K562 (cell line): ENCODE measurements around the gene EHD3. TPM values are rescaled to one million over a fixed set of nuclear protein-coding genes. Genes with fewer than 3 reads are reported as not detected.

Source experiments
- ATAC-seq: fragments of 200-7000 bp; cut with Tn5 transposase; 3 replicates; pipeline ENCODE4 v1.9.1; 2020; ENCODE audit warnings: moderate library complexity
- BruUV-seq: library from RNA; stranded (reverse); fragments of 400-500 nt; replicated peaks from 2 replicates; lab custom pipeline; 2021; lab: Mats Ljungman, UMichigan
- CTCF ChIA-PET: fragments of 300-600 bp; formaldehyde crosslinking; extraction: SDS; loops from one replicate; lab custom pipeline; 2021; ENCODE audit warnings: low intra/inter-chr PET ratio; lab: Yijun Ruan, JAX
- POLR2A ChIA-PET: fragments of 300-600, 350-650 bp; sonication (Branson Sonifier 250); formaldehyde crosslinking; extraction: SDS; loops from one replicate; lab custom pipeline; 2021; ENCODE audit warnings: antibody characterized with exemption, inconsistent platforms; lab: Yijun Ruan, JAX
- DNase-seq, 4 experiments: peaks; one replicate each; pipeline versions ENCODE4 v3.0.0 to v3.0.0-alpha.2; 2011 to 2018; ENCODE audit warnings: low spot score in 3 of 4, mixed read lengths in 3 of 4; ENCODE audit errors: extremely low read depth in 1 of 4
- FAIRE-seq: peaks from 2 replicates; lab custom pipeline; 2011; peaks lifted over from hg19 to GRCh38; lab: Jason Lieb, UNC
- H2AFZ ChIP-seq: 2 replicates; pipeline ENCODE4 v1.6.0; 2011; ENCODE audit warnings: low read depth, low read length, control low read depth, inconsistent platforms
- H3K27ac ChIP-seq: fragments of 200-600 bp; 3 replicates; pipeline ENCODE4 v1.8.0; 2011; ENCODE audit warnings: low read depth, mild to moderate bottlenecking, control low read depth, inconsistent platforms, low read length, moderate library complexity, mixed read lengths; ENCODE audit errors: extremely low read depth
- H3K27me3 ChIP-seq, 2 experiments: fragments of 300-600 bp in 1 of 2; 2 replicates in 1 of 2; 3 replicates in 1 of 2; pipeline versions ENCODE4 v1.6.0 to v1.8.0; 2011; ENCODE audit warnings: inconsistent platforms in 2 of 2, low read length in 2 of 2, mild to moderate bottlenecking in 1 of 2, mixed read lengths in 1 of 2, moderate library complexity in 1 of 2; ENCODE audit not compliant: control insufficient read depth in 2 of 2, insufficient read depth in 2 of 2
- H3K36me3 ChIP-seq: fragments of 300-600 bp; 3 replicates; pipeline ENCODE4 v1.8.0; 2011; ENCODE audit warnings: mild to moderate bottlenecking, low read length, inconsistent platforms; ENCODE audit not compliant: control insufficient read depth, insufficient read depth
- H3K4me1 ChIP-seq, 2 experiments: fragments of 200-600 bp in 1 of 2; replicated peaks in 1 of 2; 2 replicates in 1 of 2; 3 replicates in 1 of 2; pipeline versions ENCODE4 v1.5.1 to v1.8.0; 2011; ENCODE audit warnings: inconsistent platforms in 2 of 2, low read length in 2 of 2, mild to moderate bottlenecking in 1 of 2, mixed read lengths in 1 of 2, moderate library complexity in 1 of 2; ENCODE audit not compliant: control insufficient read depth in 2 of 2, insufficient read depth in 2 of 2
- H3K4me2 ChIP-seq: 2 replicates; pipeline ENCODE4 v1.6.1; 2011; ENCODE audit warnings: low read length, control low read depth, inconsistent platforms, mixed read lengths; ENCODE audit not compliant: insufficient read depth
- H3K4me3 ChIP-seq: fragments of 200-600 bp; sonication (generic), shearing (Covaris generic); 2 replicates; pipeline ENCODE4 v1.5.1; 2016; ENCODE audit warnings: control low read depth, inconsistent platforms
- H3K79me2 ChIP-seq: fragments of 200-600 bp; 3 replicates; pipeline ENCODE4 v1.8.0; 2011; ENCODE audit warnings: low read length, inconsistent platforms; ENCODE audit not compliant: control insufficient read depth, insufficient read depth
- H3K9ac ChIP-seq, 2 experiments: 2 replicates each; pipeline versions ENCODE4 v1.6.0 to v1.6.1; 2011; ENCODE audit warnings: low read depth in 2 of 2, low read length in 2 of 2, control low read depth in 1 of 2, inconsistent platforms in 1 of 2, mild to moderate bottlenecking in 1 of 2, mixed read lengths in 1 of 2; ENCODE audit not compliant: insufficient read depth in 1 of 2
- H3K9me1 ChIP-seq: one replicate; pipeline ENCODE4 v1.6.0; 2011; ENCODE audit warnings: inconsistent platforms, mild to moderate bottlenecking, low read length, moderate library complexity; ENCODE audit not compliant: control insufficient read depth, insufficient read depth
- H3K9me3 ChIP-seq: replicated peaks from 2 replicates; pipeline ENCODE4 v1.5.1; 2011; ENCODE audit warnings: low read depth, low read length, inconsistent platforms; ENCODE audit not compliant: control insufficient read depth, insufficient read depth
- H4K20me1 ChIP-seq: replicated peaks from 2 replicates; pipeline ENCODE4 v1.6.1; 2011; ENCODE audit warnings: low read length, inconsistent platforms, mixed read lengths; ENCODE audit not compliant: control insufficient read depth, insufficient read depth
- ARHGAP35 ChIP-seq: fragments of 450-650 bp; IDR thresholded peaks from 2 replicates; pipeline ENCODE4 v1.6.1; 2018; ENCODE audit not compliant: partially characterized antibody
- CCAR2 ChIP-seq: fragments of 200-400 bp; formaldehyde crosslinking; IDR thresholded peaks from 2 replicates; pipeline ENCODE4 v1.6.1; 2017; ENCODE audit warnings: mild to moderate bottlenecking, low read depth, low read length
- CHAMP1 ChIP-seq: fragments of 450-650 bp; IDR thresholded peaks from 2 replicates; pipeline ENCODE4 v1.6.1; 2016; ENCODE audit warnings: mild to moderate bottlenecking
- GATA2 ChIP-seq: sonication (generic); formaldehyde crosslinking; IDR thresholded peaks from 2 replicates; pipeline ENCODE4 v1.4.0; 2020; ENCODE audit warnings: mild to moderate bottlenecking, missing genetic modification reagents
- MAFG ChIP-seq: fragments of 450-650 bp; conservative IDR thresholded peaks from 2 replicates; pipeline ENCODE4 v1.6.1; 2016; ENCODE audit warnings: missing genetic modification characterization, missing compliant biosample characterization
- MAFK ChIP-seq: IDR thresholded peaks from 2 replicates; pipeline ENCODE4 v1.6.1; 2011; ENCODE audit warnings: low read length, improper control_type of control experiment
- NFE2 ChIP-seq: IDR thresholded peaks from 2 replicates; pipeline ENCODE4 v1.6.1; 2014; ENCODE audit warnings: antibody characterized with exemption, low read depth
- SMARCC2 ChIP-seq: fragments of 450-650 bp; IDR thresholded peaks from 2 replicates; pipeline ENCODE4 v1.6.1; 2017; ENCODE audit warnings: antibody characterized with exemption, moderate library complexity, mild to moderate bottlenecking, low read depth
- ZNF644 ChIP-seq: fragments of 200-800 bp; sonication (Bioruptor generic); IDR thresholded peaks from 2 replicates; pipeline ENCODE4 v1.6.1; 2016; ENCODE audit warnings: low read depth, missing genetic modification characterization, missing compliant biosample characterization
- WGBS: fragments of 100-300 bp; shearing (Covaris generic); methylation state at CpG from one replicate; pipeline ENCODE4 v1.1.6; 2016; ENCODE audit warnings: low coverage, mixed read lengths; ENCODE audit not compliant: insufficient coverage; ENCODE audit errors: missing lambda C conversion rate; 5-methylcytosine and 5-hydroxymethylcytosine counted together
- in situ Hi-C: fragments of 300-500 bp; cut with MboI; formaldehyde crosslinking; loops from 4 replicates; pipeline ENCODE4 v1.15.0; 2018; ENCODE audit warnings: inconsistent platforms, mixed read lengths
- intact Hi-C: fragments of 100-400 bp; cut with micrococcal nuclease; formaldehyde crosslinking; loops from 2 replicates; pipeline ENCODE4 v1.14.2; 2022
- polyA plus RNA-seq, 8 experiments: library from polyadenylated mRNA; depleted of rRNA in 4 of 8; stranded (reverse) in 5 of 8; unstranded in 3 of 8; fragments of >200 nt; fragmentation: Nextera tagmentation in 2 of 8; fragmentation: Illumina TruSeq in 1 of 8; extraction: Ambion mirVana in 2 of 8; extraction: Trizol in 1 of 8; gene quantifications; 2 replicates each; pipeline versions ENCODE4 v1.2.1 to v1.2.3, GENCODE V29; 2011 to 2014; ENCODE audit warnings: inconsistent platforms in 1 of 8, missing spikeins in 1 of 8
- total RNA-seq, 7 experiments: library from RNA; depleted of rRNA in 6 of 7; stranded (reverse); fragments of >200 nt in 6 of 7; fragmentation: Illumina TruSeq in 2 of 7; extraction: Trizol in 2 of 7; gene quantifications; 2 replicates each; pipeline versions ENCODE4 v1.2.1 to v1.2.3, GENCODE V29; 2011 to 2021; ENCODE audit warnings: low replicate concordance in 1 of 7

Gene EHD3
- total and polyA plus RNA-seq, 9 of the 15 experiments (the other 6 are each of a cell fraction or from before 2014, with no cell fraction given): under 0.01 to 0.04 (median 0.03) TPM; not detected in 3

GRCh38 chr2:31192851-31193392, 41.0 kb upstream of the EHD3 start (continued):
- no peak for TF ChIP-seq CHAMP1
- no peak for TF ChIP-seq SMARCC2
- no peak for TF ChIP-seq ZNF644 (tag)
- no peak for TF ChIP-seq ARHGAP35
- TF ChIP-seq CCAR2: no peak
- peak; percentile 86 for TF ChIP-seq GATA2 (CRISPR knock-in tag)
- peak; percentile 46 for TF ChIP-seq MAFG
- peak; percentile 57; the same call in 1 of the 2 replicates for TF ChIP-seq NFE2

- FAIRE-seq: no peak
- in situ Hi-C loops: no loop called here
Observed at GRCh38 chr2:31193806-31194205, 40.1 kb upstream of the EHD3 start.

More at GRCh38 chr2:31193806-31194205, 40.1 kb upstream of the EHD3 start:
- Histone ChIP-seq H3K4me3 (no peak overlapping the region), H3K9me3 (no peaks in the 10 kb centered on the region), H3K27ac (no peak overlapping the region), H4K20me1 (no peaks in the 10 kb centered on the region), H3K9me1 (no peaks in the 10 kb centered on the region), H3K79me2 (no peaks in the 10 kb centered on the region), H3K27me3 (peaks cover 0 to 25% of the 10 kb centered on the region in 2 experiments; a peak in 3 of 5 replicates), H2AFZ (no peak overlapping the region), H3K9ac (no peak overlapping the region), H3K4me1 (no peaks in the 10 kb centered on the region), H3K36me3 (no peaks in the 10 kb centered on the region), H3K4me2 (no peak overlapping the region)
- DNase-seq: no peak
- BruUV-seq: no TSS peak
- TF ChIP-seq CCAR2 (no peak), MAFK (no peak)
- WGBS: 0% methylated on average over 4 of the region's 4 CpGs
- ATAC-seq: no peak
- POLR2A ChIA-PET: no interaction called here
- intact Hi-C loops: no loop called here
- CTCF ChIA-PET: no interaction called here
